Measurements from ENCODE around the gene CCDC194.
A peak's percentile ranks its signal among the peaks of the same experiment; 100 is the strongest.

Gene CCDC194
- total RNA-seq = 0.67 to 1.6 reads per million in 2 donors

DNA sequence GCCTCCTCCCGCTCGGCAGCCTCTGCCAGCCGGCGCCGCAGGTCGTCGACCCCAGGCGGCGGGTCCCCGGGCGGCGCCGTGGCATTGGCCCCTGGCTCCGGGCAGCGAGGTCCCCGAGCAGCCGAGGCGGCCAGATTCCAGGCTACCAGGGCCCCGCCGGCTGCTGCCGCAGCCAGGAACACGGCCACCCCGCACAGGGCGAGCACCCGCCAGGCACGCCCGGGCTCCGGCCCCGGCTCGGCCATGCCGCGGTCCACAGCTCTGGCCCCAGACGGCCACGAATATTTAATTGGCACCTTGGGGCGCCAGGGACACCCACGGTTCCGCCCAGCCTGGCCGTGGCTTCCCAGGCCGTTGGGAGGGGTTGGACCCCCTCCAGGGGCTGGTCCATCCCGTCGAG is at the start of gene CCDC194:
CCDC194 (minus strand) TSS at position 283 of the 400 bp plus-strand sequence; CDS start at position 245, 38 bp downstream.
- DNase-seq = no peak

DNA sequence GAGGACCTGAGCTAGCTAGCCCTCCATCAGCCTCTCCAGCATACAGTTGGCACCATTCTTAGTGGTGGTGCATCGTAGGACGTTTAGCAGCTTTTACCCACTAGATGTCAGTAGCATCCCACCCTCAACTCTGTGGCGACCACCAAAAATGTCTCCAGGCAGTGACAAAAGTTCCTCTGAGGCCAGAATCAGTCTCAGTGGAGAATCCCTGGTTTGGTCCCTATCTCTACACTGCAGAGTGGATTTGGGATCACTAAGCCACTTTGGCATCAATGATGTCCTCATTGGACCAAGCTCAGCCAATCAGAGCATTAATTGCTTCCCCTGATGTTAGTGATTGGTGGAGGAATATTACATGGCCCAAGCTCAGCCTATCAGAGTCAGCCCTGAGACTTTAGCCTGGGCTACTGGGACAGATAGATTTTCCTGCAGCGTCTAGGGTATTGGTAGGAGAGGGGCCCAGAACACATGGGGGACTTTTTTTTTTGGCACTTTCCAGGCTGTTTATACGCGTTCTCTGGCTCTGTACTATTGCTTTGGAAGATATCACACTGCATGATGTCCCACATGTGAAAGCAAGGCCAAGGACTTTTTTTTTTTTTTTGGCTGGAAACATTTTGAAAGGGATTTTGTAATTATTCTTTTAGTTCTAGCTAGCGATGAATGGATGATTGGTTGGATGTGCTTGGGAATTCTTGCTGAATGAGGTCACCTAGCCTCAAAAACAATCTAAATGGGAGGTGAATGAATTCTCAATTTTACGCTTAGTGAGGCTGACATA is 47.4 kb upstream of the CCDC194 start:
- peak in 1 of 5 experiments; percentile 22 for DNase-seq

DNA sequence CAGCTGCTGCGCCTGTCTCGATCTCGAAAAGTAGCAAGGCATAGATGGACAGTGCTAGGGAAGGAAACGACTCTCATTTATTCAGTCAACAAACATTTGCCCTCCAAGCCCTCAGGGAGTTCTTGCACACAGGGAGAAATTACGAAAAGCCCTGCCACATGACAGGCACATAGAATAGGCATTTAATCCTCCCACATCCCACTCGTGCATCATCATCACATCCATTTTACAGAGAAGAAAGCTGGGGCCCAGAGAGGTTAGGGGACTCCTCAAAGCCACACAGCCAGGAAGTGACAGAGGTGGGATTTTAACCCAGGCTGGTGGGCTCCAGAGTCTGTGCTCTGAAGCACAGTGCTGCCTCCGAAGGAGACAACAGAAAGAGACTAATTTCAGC is 42.9 kb upstream of the CCDC194 start:
- no peak for DNase-seq

DNA sequence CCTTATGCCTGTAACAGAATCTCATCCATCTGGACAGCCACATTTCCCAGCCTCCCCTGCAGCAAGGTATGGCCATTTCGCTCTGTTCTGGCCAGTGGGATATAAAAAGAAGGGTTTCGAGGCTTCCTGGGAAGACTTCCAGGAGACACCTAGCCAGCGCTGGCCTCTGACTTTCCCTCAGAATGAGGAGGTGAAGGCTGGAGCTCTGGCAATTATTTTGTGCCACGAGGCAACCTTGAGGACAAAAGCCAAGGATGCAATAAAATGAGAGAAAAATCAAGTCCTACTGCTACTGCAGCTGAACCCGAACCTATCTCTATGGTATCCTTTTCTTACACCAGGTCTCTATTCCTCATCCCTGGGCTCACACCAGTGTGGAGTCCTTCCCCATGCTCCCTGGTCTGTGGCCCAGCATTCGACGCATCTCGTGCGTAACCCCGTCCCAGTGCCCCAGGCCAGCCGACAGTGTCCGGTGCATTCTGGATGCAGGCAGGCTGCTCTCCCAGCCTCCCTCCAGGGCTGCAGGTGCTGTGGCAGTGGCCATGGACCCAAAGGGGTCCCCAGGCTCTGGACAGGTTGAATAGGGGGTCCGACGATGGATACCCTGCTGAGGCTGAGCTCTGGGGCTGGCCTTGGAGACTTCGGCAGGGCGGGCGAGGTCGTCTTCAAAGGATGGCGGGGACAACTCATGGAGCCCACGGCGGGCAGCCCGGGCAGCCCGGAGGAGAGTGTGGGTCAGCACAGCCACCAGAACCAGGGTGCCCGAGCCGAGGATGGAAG is 42.3 kb upstream of the CCDC194 start:
- no peak for DNase-seq

DNA sequence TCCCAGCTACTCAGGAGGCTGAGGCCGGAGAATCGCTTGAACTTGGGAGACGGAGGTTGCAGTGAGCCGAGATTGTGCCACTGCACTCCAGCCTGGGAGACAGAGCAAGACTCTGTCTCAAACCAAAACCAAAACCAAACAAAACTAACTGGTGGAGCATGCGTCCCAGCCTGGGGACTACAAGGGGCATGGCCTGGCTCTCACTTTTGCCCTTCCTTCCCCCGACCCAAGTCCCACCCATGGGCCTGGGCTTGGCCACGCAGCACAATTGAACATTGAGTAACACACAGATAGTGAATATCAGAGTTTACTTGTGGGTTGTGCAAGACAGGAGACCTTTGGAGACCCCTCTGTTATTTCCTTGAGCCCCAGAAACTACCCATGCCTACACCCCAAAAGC is 41.2 kb upstream of the CCDC194 start:
- DNase-seq = no peak

- DNase-seq = no peak
Measured at GRCh38 chr19:17431417-17431816, 37.4 kb upstream of the CCDC194 start.

GRCh38 chr19:17429641-17430113 is 35.7 kb upstream of the CCDC194 start:
- no peak for DNase-seq

GRCh38 chr19:17424743-17425365 is 30.9 kb upstream of the CCDC194 start:
- DNase-seq = peak in 1 of 5 experiments; percentile 42

DNA sequence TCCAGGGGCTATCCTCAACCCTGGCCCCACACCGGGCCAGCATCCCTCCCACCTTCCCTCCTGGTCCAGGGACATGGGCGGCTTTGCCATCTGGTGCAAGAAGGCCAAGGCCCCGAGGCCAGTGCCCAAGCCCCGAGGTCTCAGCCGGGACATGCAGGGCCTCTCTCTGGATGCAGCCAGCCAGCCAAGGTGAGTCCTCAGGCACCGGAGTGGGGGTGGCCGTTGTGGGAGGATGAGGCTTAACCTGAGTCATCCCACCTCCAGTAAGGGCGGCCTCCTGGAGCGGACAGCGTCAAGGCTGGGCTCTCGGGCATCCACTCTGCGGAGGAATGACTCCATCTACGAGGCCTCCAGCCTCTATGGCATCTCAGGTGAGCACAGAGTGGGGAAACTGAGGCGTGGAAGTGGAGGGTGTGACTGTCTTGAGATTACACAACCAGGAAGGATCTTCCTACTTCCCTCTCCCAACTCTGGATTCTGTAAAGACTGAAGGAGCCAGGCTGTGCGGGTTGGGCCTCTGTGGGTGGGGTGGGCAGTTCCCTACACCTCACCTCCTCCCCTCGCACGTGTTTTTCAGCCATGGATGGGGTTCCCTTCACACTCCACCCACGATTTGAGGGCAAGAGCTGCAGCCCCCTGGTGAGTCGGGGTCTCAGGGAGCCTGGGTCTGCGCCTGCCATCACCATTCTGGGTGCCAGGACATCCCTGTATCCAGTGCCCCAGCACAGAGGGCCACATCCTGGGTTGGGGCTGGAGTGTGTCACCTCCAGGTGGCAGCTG is 29.6 kb upstream of the CCDC194 start:
- no peak for DNase-seq

DNA sequence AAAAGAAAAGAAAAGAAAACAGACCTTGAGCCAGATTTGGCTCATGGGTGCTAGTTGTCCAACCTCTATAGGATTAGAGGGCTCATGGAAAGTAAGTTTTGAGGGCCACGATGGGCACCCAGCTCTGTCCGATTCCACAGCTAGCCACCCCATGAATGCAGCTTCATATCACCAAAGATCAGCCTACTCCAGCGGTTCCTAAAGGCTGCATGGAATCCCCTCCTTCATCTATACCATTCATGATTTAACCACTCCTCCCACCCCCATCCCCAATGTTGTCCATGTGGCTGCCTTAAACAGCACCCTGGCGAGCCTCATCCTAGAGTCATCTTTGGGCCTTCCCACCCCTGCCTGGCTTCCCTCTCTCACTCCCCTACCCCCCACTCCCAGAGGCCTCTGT is 27.9 kb upstream of the CCDC194 start:
- DNase-seq = no peak

DNA sequence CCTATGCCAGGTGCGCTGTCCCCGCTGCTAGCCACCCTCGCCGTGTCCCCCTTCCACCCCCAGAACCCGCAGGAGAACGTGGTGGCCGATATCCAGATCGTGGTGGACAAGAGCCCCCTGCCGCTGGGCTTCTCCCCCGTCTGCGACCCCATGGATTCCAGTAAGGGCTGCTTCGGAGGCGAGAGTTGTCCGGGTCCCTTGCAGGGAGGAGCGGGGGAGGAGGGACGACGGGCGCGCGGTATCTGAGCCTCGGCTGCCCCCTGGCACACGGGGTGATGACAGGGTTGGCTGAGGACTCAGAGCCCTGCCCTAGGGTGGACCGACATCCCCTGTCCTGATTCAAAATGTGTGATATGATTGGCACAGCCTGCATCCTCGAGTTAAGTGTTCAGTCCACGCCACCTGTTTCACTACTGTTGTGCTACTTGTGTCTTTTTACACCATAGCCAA is 26.5 kb upstream of the CCDC194 start:
- peak in 1 of 5 experiments; percentile 48 for DNase-seq

DNA sequence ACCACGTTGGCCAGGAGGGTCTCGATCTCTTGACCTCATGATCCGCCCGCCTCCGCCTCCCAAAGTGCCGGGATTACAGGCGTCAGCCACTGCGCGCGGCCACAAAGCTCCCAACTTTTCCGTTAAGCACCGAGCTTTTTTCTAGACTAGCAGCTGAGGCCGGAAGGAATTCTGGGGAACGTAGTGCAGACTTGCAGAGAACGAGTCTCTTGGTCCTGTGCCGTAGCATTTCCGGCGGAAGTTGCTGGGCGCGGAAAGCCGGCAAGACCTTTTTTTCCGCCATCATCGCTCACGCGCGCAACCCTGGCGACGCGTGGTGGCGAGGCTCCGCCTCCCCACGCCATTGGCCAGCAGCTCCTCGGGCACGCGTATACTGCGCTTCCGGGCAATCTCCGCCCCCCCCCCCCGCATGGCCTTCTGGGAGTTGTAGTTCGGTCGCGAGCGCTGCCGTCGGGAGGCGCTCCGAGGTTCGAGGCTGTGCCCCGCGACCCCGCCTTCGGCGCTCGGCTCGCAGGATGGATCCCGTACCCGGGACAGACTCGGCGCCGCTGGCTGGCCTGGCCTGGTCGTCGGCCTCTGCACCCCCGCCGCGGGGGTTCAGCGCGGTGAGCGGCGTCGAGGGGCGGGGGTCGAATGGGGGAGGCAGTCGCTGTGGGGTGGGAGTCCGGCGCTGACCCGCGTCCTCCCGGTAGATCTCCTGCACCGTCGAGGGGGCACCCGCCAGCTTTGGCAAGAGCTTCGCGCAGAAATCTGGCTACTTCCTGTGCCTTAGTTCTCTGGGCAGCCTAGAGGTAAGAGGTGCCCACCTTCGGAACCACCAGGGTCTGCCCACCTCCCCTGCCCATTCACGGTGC is 25.9 kb upstream of the CCDC194 start, which contains the start of gene MVB12A:
MVB12A (plus strand) TSS at position 427 of the 854 bp plus-strand sequence; CDS start at position 516, 89 bp downstream.
- peak; percentile 87 to 100 (median 92) for DNase-seq

GRCh38 chr19:17419154-17419620 is 25.2 kb upstream of the CCDC194 start:
- no peak for DNase-seq

DNA sequence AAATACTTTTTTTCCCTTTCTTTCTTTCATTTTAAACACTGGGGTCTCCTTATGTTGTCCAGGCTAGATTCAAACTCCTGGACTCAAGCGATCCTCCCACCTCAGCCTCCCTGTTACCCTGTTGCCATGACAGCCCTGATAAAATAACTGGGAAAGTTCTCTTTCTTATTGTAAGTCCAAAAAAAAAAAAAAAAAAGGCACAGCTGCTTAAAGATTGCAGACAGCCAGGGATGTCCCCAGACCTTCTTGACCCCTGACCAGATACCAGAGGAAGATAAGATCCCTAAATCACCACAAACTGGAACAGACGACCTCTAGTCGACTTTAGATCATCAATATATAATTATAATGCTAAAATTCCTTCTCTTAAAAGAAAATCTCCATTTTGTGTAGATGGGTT is 24.7 kb upstream of the CCDC194 start:
- no peak for DNase-seq

DNA sequence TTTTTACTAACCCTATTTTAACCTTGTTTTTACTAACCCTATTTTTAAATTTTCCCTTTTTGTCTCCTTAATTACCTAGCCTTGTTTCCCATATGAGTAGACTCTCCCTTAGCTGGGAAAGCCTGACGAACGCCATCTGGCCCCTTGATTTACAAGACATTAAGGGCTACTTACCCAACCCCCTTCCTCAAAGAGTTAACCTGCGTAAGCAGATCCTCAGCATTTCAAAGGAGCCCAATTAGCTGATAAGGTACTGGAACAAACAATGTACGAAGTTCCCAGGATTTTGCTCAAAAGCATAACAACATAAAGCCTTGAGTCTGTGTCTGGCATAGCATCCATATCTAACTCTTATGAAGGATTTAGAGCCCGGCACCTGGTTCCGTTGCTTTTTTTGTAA is 21.1 kb upstream of the CCDC194 start:
- no peak for DNase-seq

- no peak for DNase-seq
Measured at GRCh38 chr19:17414097-17414496, 20.1 kb upstream of the CCDC194 start.

DNA sequence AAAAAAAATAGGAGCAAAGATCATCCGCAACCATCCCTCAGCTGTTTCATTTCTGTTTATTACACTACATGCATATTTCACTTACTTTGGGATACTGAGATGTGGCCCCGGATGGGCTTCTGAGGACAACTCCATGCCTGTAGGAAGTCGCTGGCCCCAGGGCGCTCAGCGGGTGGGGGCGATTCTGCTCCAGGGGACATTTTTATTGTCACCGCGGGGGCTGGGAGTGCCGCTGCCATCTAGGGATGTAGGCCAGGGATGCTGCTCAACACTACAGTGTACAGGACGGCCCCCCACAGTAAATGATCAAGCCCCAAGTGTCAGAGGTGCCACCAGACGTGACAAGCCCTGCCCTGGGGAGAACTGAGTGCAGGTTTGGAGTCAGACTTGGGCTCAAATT is 17.8 kb upstream of the CCDC194 start:
- no peak for DNase-seq

GRCh38 chr19:17409990-17410389 is 16.0 kb upstream of the CCDC194 start:
- DNase-seq = no peak

GRCh38 chr19:17406887-17407196 is 12.8 kb upstream of the CCDC194 start:
- peak in 1 of 5 experiments; percentile 29 for DNase-seq

GRCh38 chr19:17406046-17406886 is 12.3 kb upstream of the CCDC194 start:
- DNase-seq = peak in 1 of 5 experiments; percentile 71
